WTC11 (cell line): Measurements from ENCODE around the gene LDB3. TPM values are rescaled to one million over a fixed set of nuclear protein-coding genes. Genes with fewer than 3 reads are reported as not detected.

Source experiments
- ATAC-seq: fragments of 200-7000 bp; cut with Tn5 transposase; 2 replicates; pipeline ENCODE4 v1.10.0; 2021; ENCODE audit warnings: mild to moderate bottlenecking, moderate library complexity
- CTCF ChIA-PET: fragments of 300-600 bp; sonication (Branson Sonifier 250); formaldehyde crosslinking; loops from one replicate; lab custom pipeline; 2021; ENCODE audit warnings: antibody characterized with exemption; lab: Charles Lee
- POLR2A ChIA-PET: fragments of 350-600 bp; sonication (Branson Sonifier 250); formaldehyde crosslinking; loops from one replicate; lab custom pipeline; 2021; ENCODE audit warnings: antibody characterized with exemption; lab: Charles Lee
- DNase-seq: peaks from one replicate; pipeline ENCODE4 v3.0.0; 2021; ENCODE audit warnings: low spot score
- H3K27ac Mint-ChIP-seq: 2 replicates; pipeline ENCODE4 v1.8.0; 2021; ENCODE audit warnings: mixed read lengths
- H3K27me3 Mint-ChIP-seq: 2 replicates; pipeline ENCODE4 v1.8.0; 2021; ENCODE audit warnings: low read depth, mild to moderate bottlenecking, moderate library complexity, mixed read lengths
- H3K36me3 Mint-ChIP-seq: 2 replicates; pipeline ENCODE4 v1.8.0; 2021; ENCODE audit warnings: mixed read lengths
- H3K4me1 Mint-ChIP-seq: 2 replicates; pipeline ENCODE4 v1.8.0; 2022; ENCODE audit warnings: mixed read lengths
- H3K4me3 Mint-ChIP-seq: 2 replicates; pipeline ENCODE4 v1.8.0; 2021; ENCODE audit warnings: mild to moderate bottlenecking, moderate library complexity, mixed read lengths
- H3K9me3 Mint-ChIP-seq: 2 replicates; pipeline ENCODE4 v1.8.0; 2021; ENCODE audit warnings: mixed read lengths
- AFF4 ChIP-seq: sonication (generic); formaldehyde crosslinking; IDR thresholded peaks from 2 replicates; pipeline ENCODE4 v1.8.1; 2023; ENCODE audit warnings: mild to moderate bottlenecking, missing genetic modification reagents, borderline replicate concordance
- E2F4 ChIP-seq: sonication (generic); formaldehyde crosslinking; IDR thresholded peaks from 2 replicates; pipeline ENCODE4 v1.8.1; 2022; ENCODE audit warnings: low read depth, mild to moderate bottlenecking, moderate library complexity, missing genetic modification reagents, borderline replicate concordance
- ELF4 ChIP-seq: sonication (generic); formaldehyde crosslinking; IDR thresholded peaks from 2 replicates; pipeline ENCODE4 v1.8.1; 2022; ENCODE audit warnings: low read depth, mild to moderate bottlenecking, moderate library complexity, missing genetic modification reagents
- FOXK1 ChIP-seq: sonication (generic); formaldehyde crosslinking; IDR thresholded peaks from 2 replicates; pipeline ENCODE4 v1.8.0; 2022; ENCODE audit warnings: mild to moderate bottlenecking, moderate library complexity, missing genetic modification reagents
- PREB ChIP-seq: sonication (generic); formaldehyde crosslinking; IDR thresholded peaks from 2 replicates; pipeline ENCODE4 v1.8.1; 2022; ENCODE audit warnings: mild to moderate bottlenecking, missing genetic modification reagents, moderate library complexity, borderline replicate concordance
- SP1 ChIP-seq: sonication (generic); formaldehyde crosslinking; conservative IDR thresholded peaks from 2 replicates; pipeline ENCODE4 v1.8.1; 2022; ENCODE audit warnings: missing genetic modification reagents
- TEAD1 ChIP-seq: sonication (generic); formaldehyde crosslinking; IDR thresholded peaks from 2 replicates; pipeline ENCODE4 v1.8.0; 2022; ENCODE audit warnings: mild to moderate bottlenecking, missing genetic modification reagents
- ZBTB43 ChIP-seq: sonication (generic); formaldehyde crosslinking; IDR thresholded peaks from 2 replicates; pipeline ENCODE4 v1.8.1; 2023; ENCODE audit warnings: mild to moderate bottlenecking, missing genetic modification reagents
- ZNF232 ChIP-seq: sonication (generic); formaldehyde crosslinking; IDR thresholded peaks from 2 replicates; pipeline ENCODE4 v1.8.0; 2022; ENCODE audit warnings: mild to moderate bottlenecking, missing genetic modification reagents
- ZNF281 ChIP-seq: sonication (generic); formaldehyde crosslinking; IDR thresholded peaks from 2 replicates; pipeline ENCODE4 v1.8.0; 2023; ENCODE audit warnings: mild to moderate bottlenecking, missing genetic modification reagents
- ZNF532 ChIP-seq: fragments of 250-450 bp; sonication (Bioruptor Pico); IDR thresholded peaks from 2 replicates; pipeline ENCODE4 v1.9.0; 2021; ENCODE audit warnings: mild to moderate bottlenecking, borderline replicate concordance
- ZSCAN18 ChIP-seq: fragments of 250-450 bp; sonication (Bioruptor Pico); IDR thresholded peaks from 2 replicates; pipeline ENCODE4 v2.1.2; 2022; ENCODE audit warnings: mild to moderate bottlenecking, moderate library complexity
- total RNA-seq: library from RNA; stranded (reverse); gene quantifications from 3 replicates; pipeline ENCODE4 v1.2.3, GENCODE V29; 2021

The LDB3 gene
- total RNA-seq, 1 experiment from 2014 or later = 0.42 TPM

GRCh38 chr10:86755454-86755739 lies 87.1 kb downstream of the LDB3 start:
- TF ChIP-seq ZNF281 (CRISPR knock-in tag) (no peak), TEAD1 (CRISPR knock-in tag) (no peak), ZNF232 (peak; percentile 15; the same call in 1 of the 2 replicates)
- Mint-ChIP-seq H3K9me3 (no peaks in the 10 kb centered on the region), H3K36me3 (peaks cover 10% of the 10 kb centered on the region), H3K4me1 (peaks cover 47% of the 10 kb centered on the region), H3K4me3 (peak overlapping the region; percentile 79), H3K27ac (peak overlapping the region; percentile 29), H3K27me3 (no peaks in the 10 kb centered on the region)
- ATAC-seq (no peak), DNase-seq (no peak)
- ChIA-PET CTCF (interaction anchor here (1.8 to 2.4 kb wide), 2 partner anchors 15 to 62 kb away, joined by 5 to 10 read pairs; no protein-coding TSS in a partner anchor), POLR2A (interaction anchor here (1.0 to 1.5 kb wide), 7 partner anchors 20 to 144 kb away, joined by 3 to 7 read pairs (median 4); no protein-coding TSS in a partner anchor)

GRCh38 chr10:86755740-86756510 lies 87.6 kb downstream of the LDB3 start:
- no peaks in the 10 kb centered on the region for H3K9me3 Mint-ChIP-seq
- peaks cover 10% of the 10 kb centered on the region for H3K36me3 Mint-ChIP-seq
- peak overlapping the region; percentile 29; the same call in 1 of the 2 replicates for H3K27ac Mint-ChIP-seq
- POLR2A ChIA-PET = interaction anchor here (0.5 to 1.5 kb wide), 13 partner anchors 10 to 211 kb away, joined by 3 to 7 read pairs (median 4); no protein-coding TSS in a partner anchor
- peak overlapping the region; percentile 79 for H3K4me3 Mint-ChIP-seq
- ATAC-seq (peak; percentile 89), DNase-seq (peak; percentile 72)
- CTCF ChIA-PET = interaction anchor here (0.5 to 2.4 kb wide), 5 partner anchors 8 to 189 kb away, joined by 3 to 10 read pairs (median 3); no protein-coding TSS in a partner anchor
- no peaks in the 10 kb centered on the region for H3K27me3 Mint-ChIP-seq
- H3K4me1 Mint-ChIP-seq = peaks cover 51% of the 10 kb centered on the region
- TF ChIP-seq FOXK1 (no peak), ZNF532 (CRISPR knock-in tag) (no peak), ZBTB43 (CRISPR knock-in tag) (peak; percentile 47; the same call in 1 of the 2 replicates), SP1 (CRISPR knock-in tag) (no peak), AFF4 (CRISPR knock-in tag) (peak; percentile 31; the same call in 1 of the 2 replicates), E2F4 (CRISPR knock-in tag) (0 out of 2 replicates have a peak, but pooled peaks have one; percentile 42), ELF4 (CRISPR knock-in tag) (no peak), PREB (no peak), ZSCAN18 (no peak)
